HL-60 (cell line): ENCODE results near the gene C9orf50.

Experiments
- DNase-seq, 2 experiments: peaks; one replicate each; pipeline ENCODE4 v3.0.0-alpha.2; 2010 to 2020; ENCODE audit warnings: low read depth in 1 of 2, low spot score in 1 of 2
- H3K27ac ChIP-seq: fragments of 250-450 bp; sonication (Bioruptor Pico); replicated peaks from 2 replicates; pipeline ENCODE4 v1.5.1; 2020; ENCODE audit warnings: mild to moderate bottlenecking, moderate library complexity
- H3K27me3 ChIP-seq: fragments of 250-450 bp; sonication (Bioruptor Pico); 2 replicates; pipeline ENCODE4 v1.5.1; 2021; ENCODE audit warnings: mild to moderate bottlenecking, moderate library complexity; ENCODE audit not compliant: insufficient read depth, poor library complexity, severe bottlenecking
- H3K4me3 ChIP-seq: replicated peaks from 2 replicates; pipeline ENCODE4 v1.5.1; 2011; ENCODE audit warnings: mild to moderate bottlenecking, control low read depth, low read length; ENCODE audit not compliant: insufficient read depth
- GABPA ChIP-seq: IDR thresholded peaks from 2 replicates; pipeline ENCODE4 v1.6.1; 2012; ENCODE audit warnings: low read depth
- POLR2AphosphoS5 ChIP-seq: IDR thresholded peaks from 2 replicates; pipeline ENCODE4 v1.6.1; 2012; ENCODE audit warnings: low read depth
- REST ChIP-seq: IDR thresholded peaks from 2 replicates; pipeline ENCODE4 v1.6.1; 2012; ENCODE audit warnings: low read depth; ENCODE audit not compliant: insufficient replicate concordance
- SPI1 ChIP-seq: IDR thresholded peaks from 2 replicates; pipeline ENCODE4 v1.6.1; 2012; ENCODE audit warnings: low read depth, mild to moderate bottlenecking, borderline replicate concordance
- TF ChIP-seq, protein P1 (sequence below): IDR thresholded peaks from one replicate; pipeline ENCODE4 v1.5.1; 2011; ENCODE audit warnings: low read length, control low read depth, inconsistent platforms; ENCODE audit not compliant: insufficient read depth

The C9orf50 gene

GRCh38 chr9:129627556-129628440 is 6.9 kb upstream of the C9orf50 start:
- Histone ChIP-seq H3K27me3 (no peaks in the 10 kb centered on the region), H3K27ac (peak overlapping the region; percentile 95), H3K4me3 (peak overlapping the region; percentile 77)
- DNase-seq = no peak
- no peak for TF ChIP-seq REST
- TF ChIP-seq SPI1 = peak; percentile 81
- TF ChIP-seq, protein P1, sequence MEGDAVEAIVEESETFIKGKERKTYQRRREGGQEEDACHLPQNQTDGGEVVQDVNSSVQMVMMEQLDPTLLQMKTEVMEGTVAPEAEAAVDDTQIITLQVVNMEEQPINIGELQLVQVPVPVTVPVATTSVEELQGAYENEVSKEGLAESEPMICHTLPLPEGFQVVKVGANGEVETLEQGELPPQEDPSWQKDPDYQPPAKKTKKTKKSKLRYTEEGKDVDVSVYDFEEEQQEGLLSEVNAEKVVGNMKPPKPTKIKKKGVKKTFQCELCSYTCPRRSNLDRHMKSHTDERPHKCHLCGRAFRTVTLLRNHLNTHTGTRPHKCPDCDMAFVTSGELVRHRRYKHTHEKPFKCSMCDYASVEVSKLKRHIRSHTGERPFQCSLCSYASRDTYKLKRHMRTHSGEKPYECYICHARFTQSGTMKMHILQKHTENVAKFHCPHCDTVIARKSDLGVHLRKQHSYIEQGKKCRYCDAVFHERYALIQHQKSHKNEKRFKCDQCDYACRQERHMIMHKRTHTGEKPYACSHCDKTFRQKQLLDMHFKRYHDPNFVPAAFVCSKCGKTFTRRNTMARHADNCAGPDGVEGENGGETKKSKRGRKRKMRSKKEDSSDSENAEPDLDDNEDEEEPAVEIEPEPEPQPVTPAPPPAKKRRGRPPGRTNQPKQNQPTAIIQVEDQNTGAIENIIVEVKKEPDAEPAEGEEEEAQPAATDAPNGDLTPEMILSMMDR = no peak
- TF ChIP-seq GABPA = no peak
- no peak for TF ChIP-seq POLR2AphosphoS5

GRCh38 chr9:129626625-129627284 is 5.9 kb upstream of the C9orf50 start:
- H3K27ac ChIP-seq = peak overlapping the region; percentile 95
- TF ChIP-seq, protein P1 = no peak
- TF ChIP-seq GABPA = peak; percentile 62
- no peak for TF ChIP-seq REST
- no peak for TF ChIP-seq SPI1
- TF ChIP-seq POLR2AphosphoS5 = peak; percentile 33; the same call in 1 of the 2 replicates
- peak overlapping the region; percentile 77 for H3K4me3 ChIP-seq
- no peaks in the 10 kb centered on the region for H3K27me3 ChIP-seq
- DNase-seq = peak in 1 of 2 experiments; percentile 39

- TF ChIP-seq, protein P1 = no peak
- peak; percentile 67 for TF ChIP-seq GABPA
- TF ChIP-seq SPI1 = peak; percentile 39; the same call in 1 of the 2 replicates
- peak; percentile 88 for TF ChIP-seq POLR2AphosphoS5
- TF ChIP-seq REST = peak; percentile 34
- H3K27me3 ChIP-seq = no peaks in the 10 kb centered on the region
- DNase-seq = peak; percentile 86 to 90
- peak within 1 kb of the TSS; percentile 95 for H3K27ac ChIP-seq
- peak within 1 kb of the TSS; percentile 77 for H3K4me3 ChIP-seq
Observed at GRCh38 chr9:129626079-129626624, 5.3 kb upstream of the C9orf50 start, which contains the start of gene NTMT1. Gene NTMT1, plus strand, starts transcription at chr9:129626163. Its CDS starts 6,541 bp downstream, at chr9:129632704.
